Naive B cell (primary cell): Measurements from ENCODE around the gene EEF2K. TPM values are rescaled to one million over a fixed set of nuclear protein-coding genes. Genes with fewer than 3 reads are reported as not detected.

Experiments
- ATAC-seq, 2 donors: fragments of 150-1000 bp; cut with Tn5 transposase; 2 replicates each; pipeline ENCODE4 v1.10.0; 2021; ENCODE audit warnings: low read depth in 2 of 2, mild to moderate bottlenecking in 2 of 2, moderate library complexity in 2 of 2
- DNase-seq: peaks from one replicate; pipeline ENCODE4 v3.0.0; 2022
- H3K27ac Mint-ChIP-seq, 6 donors: one replicate each; pipeline ENCODE4 v1.8.0; 2020 to 2022; ENCODE audit warnings: mild to moderate bottlenecking in 6 of 6, mixed read lengths in 6 of 6, moderate library complexity in 5 of 6, inconsistent platforms in 2 of 6
- H3K27me3 Mint-ChIP-seq, 3 donors: one replicate each; pipeline ENCODE4 v1.8.0; 2021 to 2022; ENCODE audit warnings: mixed read lengths in 3 of 3, mild to moderate bottlenecking in 1 of 3
- H3K36me3 Mint-ChIP-seq, 2 donors: one replicate each; pipeline ENCODE4 v1.8.0; 2020 to 2022; ENCODE audit warnings: mixed read lengths in 2 of 2, inconsistent platforms in 1 of 2, mild to moderate bottlenecking in 1 of 2
- H3K4me1 Mint-ChIP-seq, 3 donors: one replicate each; pipeline ENCODE4 v1.8.0; 2020 to 2022; ENCODE audit warnings: mixed read lengths in 3 of 3, inconsistent platforms in 1 of 3, mild to moderate bottlenecking in 1 of 3, moderate library complexity in 1 of 3
- H3K4me3 Mint-ChIP-seq, 8 donors: one replicate each; pipeline ENCODE4 v1.8.0; 2020 to 2022; ENCODE audit warnings: mild to moderate bottlenecking in 8 of 8, mixed read lengths in 8 of 8, moderate library complexity in 8 of 8, inconsistent platforms in 2 of 8
- H3K9me3 Mint-ChIP-seq, 7 donors: one replicate each; pipeline ENCODE4 v1.8.0; 2020 to 2022; ENCODE audit warnings: mixed read lengths in 7 of 7, mild to moderate bottlenecking in 5 of 7, inconsistent platforms in 2 of 7, moderate library complexity in 1 of 7
- polyA plus RNA-seq, 6 donors: library from polyadenylated mRNA; unstranded; fragments of 300-500 nt; fragmentation: Illumina TruSeq; gene quantifications; one replicate each; pipeline ENCODE4 v1.2.3, GENCODE V29; 2021; ENCODE audit warnings: low read depth in 6 of 6

Gene EEF2K
- polyA plus RNA-seq, 6 donors from 2014 or later: 1.2 to 2.9 (median 1.8) TPM

- H3K4me3 Mint-ChIP-seq: peak overlapping the region in 2 of 8 donors; percentile 50 to 56
- H3K36me3 Mint-ChIP-seq: peaks cover 11 to 24% of the 10 kb centered on the region in 2 donors
- peaks cover 0 to 5% (median 0%) of the 10 kb centered on the region in 3 donors for H3K4me1 Mint-ChIP-seq
- H3K27ac Mint-ChIP-seq: peak overlapping the region in 1 of 6 donors; percentile 56
- no peak for DNase-seq
- no peaks in the 10 kb centered on the region for H3K27me3 Mint-ChIP-seq
- no peak for ATAC-seq
- H3K9me3 Mint-ChIP-seq: no peaks in the 10 kb centered on the region
Measured at GRCh38 chr16:22315979-22316378, 109.9 kb downstream of the EEF2K start.

GRCh38 chr16:22316411-22316811 is 110.3 kb downstream of the EEF2K start:
- H3K4me3 Mint-ChIP-seq: peak overlapping the region in 1 of 8 donors; percentile 56
- no peaks in the 10 kb centered on the region for H3K27me3 Mint-ChIP-seq
- H3K4me1 Mint-ChIP-seq: peaks cover 0 to 5% (median 0%) of the 10 kb centered on the region in 3 donors
- no peak for DNase-seq
- ATAC-seq: no peak
- no peak overlapping the region for H3K27ac Mint-ChIP-seq
- no peaks in the 10 kb centered on the region for H3K9me3 Mint-ChIP-seq
- H3K36me3 Mint-ChIP-seq: peaks cover 11 to 28% of the 10 kb centered on the region in 2 donors

GRCh38 chr16:22317001-22317530 is 111.0 kb downstream of the EEF2K start:
- Mint-ChIP-seq H3K27me3 (no peaks in the 10 kb centered on the region), H3K4me1 (peaks cover 0 to 7% (median 0%) of the 10 kb centered on the region in 3 donors), H3K9me3 (no peaks in the 10 kb centered on the region), H3K27ac (peak overlapping the region in 1 of 6 donors; percentile 21), H3K4me3 (no peak overlapping the region), H3K36me3 (peaks cover 11 to 22% of the 10 kb centered on the region in 2 donors)
- ATAC-seq (no peak), DNase-seq (no peak)

GRCh38 chr16:22317625-22318024 is 111.5 kb downstream of the EEF2K start:
- Mint-ChIP-seq H3K9me3 (no peaks in the 10 kb centered on the region), H3K27me3 (no peaks in the 10 kb centered on the region), H3K4me3 (no peak overlapping the region), H3K4me1 (peaks cover 0 to 7% (median 0%) of the 10 kb centered on the region in 3 donors), H3K27ac (peak overlapping the region in 2 of 6 donors; percentile 47 to 72), H3K36me3 (peaks cover 11 to 20% of the 10 kb centered on the region in 2 donors)
- DNase-seq: no peak
- no peak for ATAC-seq

- Mint-ChIP-seq H3K4me1 (peaks cover 0 to 2% (median 1%) of the 10 kb centered on the region in 3 donors), H3K9me3 (no peaks in the 10 kb centered on the region), H3K27ac (no peak overlapping the region), H3K4me3 (no peak overlapping the region), H3K27me3 (no peaks in the 10 kb centered on the region), H3K36me3 (peaks cover 11 to 13% of the 10 kb centered on the region in 2 donors)
- ATAC-seq (peak; percentile 21 to 28), DNase-seq (peak; percentile 36)
Measured at GRCh38 chr16:22318690-22319358, 112.7 kb downstream of the EEF2K start.

- Mint-ChIP-seq H3K27me3 (no peaks in the 10 kb centered on the region), H3K4me1 (peaks cover 0 to 5% (median 2%) of the 10 kb centered on the region in 3 donors), H3K36me3 (peaks cover 5 to 13% of the 10 kb centered on the region in 2 donors), H3K27ac (peak overlapping the region in 3 of 6 donors; percentile 44 to 92 (median 86)), H3K4me3 (no peak overlapping the region), H3K9me3 (no peaks in the 10 kb centered on the region)
- ATAC-seq (no peak), DNase-seq (no peak)
Measured at GRCh38 chr16:22320572-22321339, 114.7 kb downstream of the EEF2K start.

- H3K9me3 Mint-ChIP-seq: no peaks in the 10 kb centered on the region
- peak; percentile 41 for DNase-seq
- ATAC-seq: peak; percentile 64 to 69
- H3K27me3 Mint-ChIP-seq: no peaks in the 10 kb centered on the region
- no peak overlapping the region for H3K4me3 Mint-ChIP-seq
- peak overlapping the region in 3 of 6 donors; percentile 44 to 86 (median 54) for H3K27ac Mint-ChIP-seq
- peaks cover 5 to 13% of the 10 kb centered on the region in 2 donors for H3K36me3 Mint-ChIP-seq
- peaks cover 0 to 5% (median 2%) of the 10 kb centered on the region in 3 donors for H3K4me1 Mint-ChIP-seq
Measured at GRCh38 chr16:22321340-22322001, 115.4 kb downstream of the EEF2K start.

GRCh38 chr16:22322021-22322471 is 116.0 kb downstream of the EEF2K start:
- DNase-seq (no peak), ATAC-seq (no peak)
- Mint-ChIP-seq H3K9me3 (no peaks in the 10 kb centered on the region), H3K27ac (peak overlapping the region in 1 of 6 donors; percentile 62), H3K27me3 (no peaks in the 10 kb centered on the region), H3K4me3 (no peak overlapping the region), H3K36me3 (peaks cover 5 to 13% of the 10 kb centered on the region in 2 donors), H3K4me1 (peaks cover 0 to 5% (median 2%) of the 10 kb centered on the region in 3 donors)

GRCh38 chr16:22322741-22323140 is 116.7 kb downstream of the EEF2K start:
- no peak overlapping the region for H3K27ac Mint-ChIP-seq
- no peak for DNase-seq
- no peaks in the 10 kb centered on the region for H3K9me3 Mint-ChIP-seq
- no peak for ATAC-seq
- H3K27me3 Mint-ChIP-seq: no peaks in the 10 kb centered on the region
- no peak overlapping the region for H3K4me3 Mint-ChIP-seq
- H3K4me1 Mint-ChIP-seq: peaks cover 0 to 5% (median 2%) of the 10 kb centered on the region in 3 donors
- H3K36me3 Mint-ChIP-seq: peaks cover 5 to 7% of the 10 kb centered on the region in 2 donors

- H3K27ac Mint-ChIP-seq: peak overlapping the region in 2 of 6 donors; percentile 31 to 64
- H3K4me3 Mint-ChIP-seq: no peak overlapping the region
- H3K36me3 Mint-ChIP-seq: peaks cover 5 to 7% of the 10 kb centered on the region in 2 donors
- H3K9me3 Mint-ChIP-seq: no peaks in the 10 kb centered on the region
- no peaks in the 10 kb centered on the region for H3K27me3 Mint-ChIP-seq
- DNase-seq (no peak), ATAC-seq (no peak)
- peaks cover 0 to 5% (median 2%) of the 10 kb centered on the region in 3 donors for H3K4me1 Mint-ChIP-seq
Measured at GRCh38 chr16:22323173-22323958, 117.3 kb downstream of the EEF2K start.

- ATAC-seq (no peak), DNase-seq (no peak)
- Mint-ChIP-seq H3K36me3 (peaks cover 5 to 7% of the 10 kb centered on the region in 2 donors), H3K27ac (peak overlapping the region in 2 of 6 donors; percentile 31 to 64), H3K27me3 (no peaks in the 10 kb centered on the region), H3K4me3 (no peak overlapping the region), H3K4me1 (peaks cover 0 to 5% (median 2%) of the 10 kb centered on the region in 3 donors), H3K9me3 (no peaks in the 10 kb centered on the region)
Measured at GRCh38 chr16:22323959-22324786, 118.1 kb downstream of the EEF2K start.
